Suprapubic skin (tissue), 4 donors: ENCODE measurements around the gene PTPRN2. TPM values are rescaled to one million over a fixed set of nuclear protein-coding genes. Genes with fewer than 3 reads are reported as not detected.
"Not testable (repeated sequence)": the region's sequence is repeated elsewhere in the genome, so short reads cannot be mapped to it uniquely, and the experiment has no call there.

Experiments used
- DNase-seq, 2 donors: peaks; one replicate each; pipeline ENCODE4 v3.0.0-alpha.2; 2019; ENCODE audit warnings: low spot score in 2 of 2
- H3K27ac ChIP-seq: fragments of 200-600 bp; sonication (generic); one replicate; pipeline ENCODE4 v1.5.1; 2019
- H3K27me3 ChIP-seq: fragments of 200-600 bp; sonication (generic); one replicate; pipeline ENCODE4 v1.5.1; 2019
- H3K36me3 ChIP-seq: fragments of 200-600 bp; sonication (generic); one replicate; pipeline ENCODE4 v1.5.1; 2019
- H3K4me1 ChIP-seq: fragments of 200-600 bp; sonication (generic); one replicate; pipeline ENCODE4 v1.5.1; 2019
- H3K4me3 ChIP-seq: fragments of 200-600 bp; sonication (generic); one replicate; pipeline ENCODE4 v1.5.1; 2019; ENCODE audit warnings: mild to moderate bottlenecking
- H3K9me3 ChIP-seq: fragments of 200-600 bp; sonication (generic); one replicate; pipeline ENCODE4 v1.5.1; 2019
- EP300 ChIP-seq: sonication (generic); formaldehyde crosslinking; IDR thresholded peaks from one replicate; pipeline ENCODE4 v1.6.1; 2017; ENCODE audit warnings: antibody characterized with exemption
- POLR2A ChIP-seq, 2 donors: fragments of 450-650 bp; IDR thresholded peaks; one replicate each; pipeline ENCODE4 v1.6.1; 2017; ENCODE audit warnings: antibody characterized with exemption in 2 of 2, mild to moderate bottlenecking in 2 of 2, moderate library complexity in 2 of 2
- POLR2AphosphoS5 ChIP-seq, 3 donors: sonication (generic); formaldehyde crosslinking; IDR thresholded peaks; one replicate each; pipeline ENCODE4 v1.6.1; 2017; ENCODE audit warnings: antibody characterized with exemption in 3 of 3
- WGBS: methylation state at CpG from one replicate; pipeline ENCODE4 v1.1.5; 2018; 5-methylcytosine and 5-hydroxymethylcytosine counted together
- total RNA-seq, 4 donors: library from RNA; depleted of rRNA; stranded (reverse); fragments of >200 nt; gene quantifications; one replicate each; pipeline ENCODE4 v1.1.0, GENCODE V29; 2016
- TF ChIP-seq, protein P1 (sequence below), 2 donors: fragments of 200-600 bp in 1 of 2; fragments of 450-650 bp in 1 of 2; sonication (generic) in 1 of 2; IDR thresholded peaks; one replicate each; pipeline ENCODE4 v1.5.1; 2016 to 2019; ENCODE audit warnings: antibody characterized with exemption in 2 of 2, mild to moderate bottlenecking in 1 of 2, moderate library complexity in 1 of 2

PTPRN2 gene
- total RNA-seq, 4 donors from 2014 or later = 0.23 to 1.8 (median 1.3) TPM

DNA sequence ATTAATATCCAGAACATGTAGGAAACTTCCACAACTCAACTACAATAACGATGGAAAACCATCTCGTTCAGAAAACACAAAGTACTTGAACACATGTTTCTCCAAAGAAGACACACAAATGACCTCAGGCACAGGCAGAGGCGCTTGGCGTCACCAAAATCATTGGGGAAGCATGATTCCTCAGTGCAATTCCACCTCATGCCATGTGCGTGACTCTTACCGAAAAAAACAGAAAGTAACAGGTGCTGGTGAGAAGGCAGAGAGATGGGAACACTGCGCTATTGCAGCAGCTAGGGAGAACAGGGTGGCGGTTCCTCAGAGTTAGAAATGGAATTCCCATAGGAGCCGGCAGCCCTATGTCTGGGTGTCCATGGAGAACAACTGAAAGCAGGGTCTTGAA, 860.9 kb downstream of the PTPRN2 start:
- Histone ChIP-seq H3K4me1 (no peaks in the 10 kb centered on the region), H3K27me3 (peaks cover 9% of the 10 kb centered on the region), H3K9me3 (no peaks in the 10 kb centered on the region), H3K4me3 (no peak overlapping the region), H3K27ac (no peak overlapping the region), H3K36me3 (no peaks in the 10 kb centered on the region)
- 85% methylated on average over 9 of the region's 9 CpGs for WGBS
- TF ChIP-seq, protein P1, sequence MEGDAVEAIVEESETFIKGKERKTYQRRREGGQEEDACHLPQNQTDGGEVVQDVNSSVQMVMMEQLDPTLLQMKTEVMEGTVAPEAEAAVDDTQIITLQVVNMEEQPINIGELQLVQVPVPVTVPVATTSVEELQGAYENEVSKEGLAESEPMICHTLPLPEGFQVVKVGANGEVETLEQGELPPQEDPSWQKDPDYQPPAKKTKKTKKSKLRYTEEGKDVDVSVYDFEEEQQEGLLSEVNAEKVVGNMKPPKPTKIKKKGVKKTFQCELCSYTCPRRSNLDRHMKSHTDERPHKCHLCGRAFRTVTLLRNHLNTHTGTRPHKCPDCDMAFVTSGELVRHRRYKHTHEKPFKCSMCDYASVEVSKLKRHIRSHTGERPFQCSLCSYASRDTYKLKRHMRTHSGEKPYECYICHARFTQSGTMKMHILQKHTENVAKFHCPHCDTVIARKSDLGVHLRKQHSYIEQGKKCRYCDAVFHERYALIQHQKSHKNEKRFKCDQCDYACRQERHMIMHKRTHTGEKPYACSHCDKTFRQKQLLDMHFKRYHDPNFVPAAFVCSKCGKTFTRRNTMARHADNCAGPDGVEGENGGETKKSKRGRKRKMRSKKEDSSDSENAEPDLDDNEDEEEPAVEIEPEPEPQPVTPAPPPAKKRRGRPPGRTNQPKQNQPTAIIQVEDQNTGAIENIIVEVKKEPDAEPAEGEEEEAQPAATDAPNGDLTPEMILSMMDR (IDR thresholded peaks at IDR 0.05) = no peak
- TF ChIP-seq POLR2A (IDR thresholded peaks at IDR 0.05) (no peak), POLR2AphosphoS5 (IDR thresholded peaks at IDR 0.05) (no peak), EP300 (no peak)
- DNase-seq = no peak

DNA sequence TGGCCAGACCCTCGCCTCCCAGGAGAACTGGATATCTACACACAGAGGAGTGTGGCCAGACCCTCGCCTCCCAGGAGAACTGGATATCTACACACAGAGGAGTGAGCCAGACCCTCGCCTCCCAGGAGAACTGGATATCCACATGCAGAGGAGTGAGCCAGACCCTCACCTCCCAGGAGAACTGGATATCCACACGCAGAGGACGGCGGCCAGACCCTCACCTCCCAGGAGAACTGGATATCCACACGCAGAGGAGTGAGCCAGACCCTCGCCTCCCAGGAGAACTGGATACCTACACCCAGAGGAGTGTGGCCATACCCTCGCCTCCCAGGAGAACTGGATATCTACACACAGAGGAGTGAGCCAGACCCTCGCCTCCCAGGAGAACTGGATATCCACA, 862.3 kb downstream of the PTPRN2 start:
- H3K36me3 ChIP-seq, H3K9me3 ChIP-seq, DNase-seq, H3K4me1 ChIP-seq, H3K27me3 ChIP-seq, H3K27ac ChIP-seq, H3K4me3 ChIP-seq: not testable (repeated sequence)
- WGBS = 69% methylated on average over 7 of the region's 10 CpGs

DNA sequence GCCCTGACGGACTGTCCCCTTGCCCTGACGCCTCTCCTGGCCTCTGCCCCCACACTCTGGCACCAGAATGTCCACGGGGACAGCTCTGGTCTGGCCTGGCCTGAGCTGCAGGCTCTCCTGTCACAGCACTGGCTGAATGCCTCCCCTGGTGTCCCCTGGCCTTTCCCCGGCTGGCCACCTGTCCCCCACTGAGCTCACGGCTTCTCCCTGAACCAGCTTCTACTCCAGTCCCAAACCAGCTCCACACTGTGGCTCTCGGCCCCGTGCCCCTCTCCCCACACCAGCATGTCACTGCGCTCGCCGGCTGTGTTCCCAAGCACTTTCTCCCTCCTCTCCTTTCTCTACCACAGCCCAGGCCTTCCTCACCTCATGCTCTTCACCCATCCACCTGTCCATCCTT, 864.4 kb downstream of the PTPRN2 start:
- H3K36me3 ChIP-seq = no peaks in the 10 kb centered on the region
- no peak overlapping the region for H3K4me3 ChIP-seq
- H3K27me3 ChIP-seq = peaks cover 9% of the 10 kb centered on the region
- no peaks in the 10 kb centered on the region for H3K9me3 ChIP-seq
- no peaks in the 10 kb centered on the region for H3K4me1 ChIP-seq
- no peak for TF ChIP-seq EP300
- no peak overlapping the region for H3K27ac ChIP-seq
- DNase-seq = no peak
- WGBS = 75% methylated on average over 9 of the region's 10 CpGs

DNA sequence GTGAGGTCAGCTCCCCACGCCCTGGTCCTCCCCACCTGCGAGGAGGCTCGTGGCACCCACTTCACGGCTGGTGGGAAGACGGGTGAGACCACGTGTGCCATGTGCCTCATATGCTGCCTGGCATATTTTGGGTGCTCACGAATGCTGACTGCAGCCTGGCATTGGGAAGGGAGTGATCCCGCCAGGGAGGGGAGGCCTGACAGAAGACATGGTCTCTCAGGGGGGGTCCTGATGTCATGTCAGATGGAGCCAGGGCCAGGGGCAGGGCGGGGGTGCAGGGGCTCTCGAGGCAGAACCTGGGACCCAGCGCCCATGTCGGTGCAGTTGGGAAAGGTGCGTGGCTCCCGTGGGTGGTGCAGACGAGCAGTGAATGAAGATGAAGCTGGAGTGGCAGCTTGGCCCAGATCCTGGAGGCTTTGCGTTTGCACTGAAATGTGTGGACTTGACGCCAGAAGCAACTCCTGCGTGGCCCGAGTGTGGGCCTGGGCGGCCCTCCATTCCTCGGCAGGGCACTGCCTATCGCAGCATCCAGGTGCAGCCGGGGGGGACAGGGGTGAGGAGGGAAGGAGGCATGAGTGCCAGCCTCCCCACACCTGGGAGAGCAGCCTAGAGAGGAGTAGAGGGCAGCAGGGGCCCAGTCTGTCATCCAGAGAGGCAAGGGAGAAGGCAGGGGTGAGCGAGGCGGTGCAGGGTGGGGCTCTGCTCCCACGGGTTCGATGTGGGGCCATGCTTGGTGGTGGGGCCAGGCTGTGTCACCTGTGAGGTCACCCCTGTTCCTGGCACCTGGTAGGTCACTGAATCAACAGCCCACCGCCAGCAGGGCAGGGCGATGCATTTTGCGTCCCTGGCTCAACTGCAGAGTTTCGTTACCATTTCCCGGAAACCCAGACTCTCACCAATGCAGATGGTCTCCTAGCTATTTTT, 865.2 kb downstream of the PTPRN2 start:
- WGBS = 85% methylated on average over 26 of the region's 32 CpGs
- DNase-seq = peak in 1 of 2 donors; percentile 32
- TF ChIP-seq POLR2AphosphoS5 (IDR thresholded peaks at IDR 0.05) (no peak), POLR2A (IDR thresholded peaks at IDR 0.05) (no peak), EP300 (no peak)
- TF ChIP-seq, protein P1 (IDR thresholded peaks at IDR 0.05) = no peak
- no peak overlapping the region for H3K27ac ChIP-seq
- H3K27me3 ChIP-seq = peaks cover 5% of the 10 kb centered on the region
- no peaks in the 10 kb centered on the region for H3K36me3 ChIP-seq
- H3K4me3 ChIP-seq = no peak overlapping the region
- H3K9me3 ChIP-seq = no peaks in the 10 kb centered on the region
- no peaks in the 10 kb centered on the region for H3K4me1 ChIP-seq

DNA sequence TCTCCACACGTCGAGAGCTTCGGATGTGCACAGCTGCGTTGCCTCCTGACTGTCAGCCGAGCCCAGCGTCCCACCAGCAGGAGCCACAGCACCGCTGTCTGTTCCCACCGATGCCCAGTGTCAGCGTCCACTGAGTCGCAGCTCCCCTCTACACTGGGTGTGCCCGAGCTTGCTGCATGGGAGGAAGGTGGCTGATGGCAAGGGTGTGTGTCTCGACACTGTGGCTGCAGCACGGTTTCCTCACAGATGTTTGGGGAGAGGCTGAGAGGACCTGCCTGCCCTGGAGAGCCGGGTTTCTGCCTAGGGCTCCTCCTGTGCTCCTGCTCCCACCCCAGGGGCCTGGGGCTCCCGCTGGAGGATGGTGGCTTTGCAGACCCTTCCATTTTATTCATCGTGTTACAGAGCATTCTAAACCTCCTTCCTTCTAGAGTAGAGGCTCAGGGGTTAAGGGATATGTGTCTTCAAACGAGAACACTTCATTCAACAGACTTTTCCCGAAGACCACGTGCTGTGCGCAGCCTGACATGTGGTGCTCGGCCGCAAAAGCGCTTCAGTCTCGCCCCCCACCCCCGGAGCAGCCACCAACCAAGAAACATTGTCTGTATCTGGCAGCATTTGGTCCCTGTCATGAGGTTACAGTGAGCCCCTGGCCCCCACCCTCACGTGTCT, 866.0 kb downstream of the PTPRN2 start:
- peaks cover 5% of the 10 kb centered on the region for H3K27me3 ChIP-seq
- H3K36me3 ChIP-seq = no peaks in the 10 kb centered on the region
- no peak overlapping the region for H3K4me3 ChIP-seq
- H3K9me3 ChIP-seq = no peaks in the 10 kb centered on the region
- TF ChIP-seq POLR2A (IDR thresholded peaks at IDR 0.05) (no peak), EP300 (no peak), POLR2AphosphoS5 (IDR thresholded peaks at IDR 0.05) (no peak)
- TF ChIP-seq, protein P1 (IDR thresholded peaks at IDR 0.05) = no peak
- DNase-seq = peak in 1 of 2 donors; percentile 25
- WGBS = 86% methylated on average over 23 of the region's 26 CpGs
- H3K27ac ChIP-seq = no peak overlapping the region
- H3K4me1 ChIP-seq = no peaks in the 10 kb centered on the region
